GM12878 (cell line): ENCODE data around the gene PPP1R15A. TPM values are rescaled to one million over a fixed set of nuclear protein-coding genes. Genes with fewer than 3 reads are reported as not detected.

Source experiments
- EGR1 ChIP-seq, 2 experiments: IDR thresholded peaks; 1 replicate in 1 of 2; 2 replicates in 1 of 2; pipeline ENCODE4 v1.6.1; 2011 to 2012; ENCODE audit warnings: low read depth in 2 of 2, low read length in 2 of 2, borderline replicate concordance in 1 of 2, mild to moderate bottlenecking in 1 of 2, moderate library complexity in 1 of 2
- NFXL1 ChIP-seq: fragments of 450-650 bp; IDR thresholded peaks from 2 replicates; pipeline ENCODE4 v1.6.1; 2017; ENCODE audit warnings: antibody characterized with exemption, mild to moderate bottlenecking, borderline replicate concordance
- PBX3 ChIP-seq: IDR thresholded peaks from 2 replicates; pipeline ENCODE4 v1.6.1; 2011; ENCODE audit warnings: mild to moderate bottlenecking, low read depth, low read length, moderate library complexity; ENCODE audit not compliant: insufficient replicate concordance
- POLR2A ChIP-seq: IDR thresholded peaks from 2 replicates; pipeline ENCODE4 v1.6.1; 2011; ENCODE audit warnings: low read depth, mild to moderate bottlenecking, low read length
- POLR2AphosphoS2 ChIP-seq: IDR thresholded peaks from 2 replicates; pipeline ENCODE4 v1.6.1; 2011; ENCODE audit warnings: low read depth, mild to moderate bottlenecking, low read length, improper control_type of control experiment, moderate library complexity
- POLR2AphosphoS5 ChIP-seq: IDR thresholded peaks from 2 replicates; pipeline ENCODE4 v1.6.1; 2011; ENCODE audit warnings: mild to moderate bottlenecking, low read length, inconsistent platforms
- SREBF1 ChIP-seq: IDR thresholded peaks from 2 replicates; pipeline ENCODE4 v1.6.1; 2012; ENCODE audit warnings: mild to moderate bottlenecking, low read length
- SRF ChIP-seq, 2 experiments: IDR thresholded peaks; 2 replicates each; pipeline ENCODE4 v1.6.1; 2011; ENCODE audit warnings: low read depth in 2 of 2, low read length in 2 of 2, mild to moderate bottlenecking in 1 of 2, moderate library complexity in 1 of 2
- TBL1XR1 ChIP-seq: IDR thresholded peaks from 2 replicates; pipeline ENCODE4 v1.6.1; 2012; ENCODE audit warnings: low read depth, low read length, improper control_type of control experiment
- YY1 ChIP-seq: IDR thresholded peaks from 2 replicates; pipeline ENCODE4 v1.6.1; 2011; ENCODE audit warnings: low read depth, mild to moderate bottlenecking, low read length
- ZBTB4 ChIP-seq: fragments of 450-650 bp; formaldehyde crosslinking; IDR thresholded peaks from 2 replicates; pipeline ENCODE4 v1.4.0; 2022; ENCODE audit warnings: mild to moderate bottlenecking, moderate library complexity
- polyA plus RNA-seq, 11 experiments: library from polyadenylated mRNA; depleted of rRNA in 4 of 11; unstranded in 6 of 11; stranded (reverse) in 5 of 11; fragments of >200 nt; fragmentation: Nextera tagmentation in 4 of 11; fragmentation: Illumina TruSeq in 1 of 11; extraction: Ambion mirVana in 4 of 11; extraction: Trizol in 1 of 11; gene quantifications; 1 replicate in 1 of 11; 2 replicates in 10 of 11; pipeline versions ENCODE4 v1.2.1 to v1.2.3, GENCODE V29; 2011 to 2016; ENCODE audit warnings: inconsistent platforms in 2 of 11, missing spikeins in 2 of 11, low read depth in 1 of 11
- total RNA-seq, 4 experiments: library from RNA; depleted of rRNA in 3 of 4; stranded (reverse); fragments of >200 nt in 3 of 4; fragmentation: Illumina TruSeq in 1 of 4; extraction: Trizol in 1 of 4; gene quantifications; 2 replicates each; pipeline versions ENCODE4 v1.2.1 to v1.2.3, GENCODE V29; 2013 to 2021

The PPP1R15A gene
- total and polyA plus RNA-seq, 10 of the 15 experiments (the other 5 are each of a cell fraction or from before 2014, with no cell fraction given) = 0.68 to 50.8 (median 27.7) TPM

- TF ChIP-seq ZBTB4 (CRISPR knock-in tag) (0 out of 2 replicates have a peak, but pooled peaks have one; percentile 29), SREBF1 (no peak), POLR2A (peak; percentile 50), POLR2AphosphoS5 (peak; percentile 25; the same call in 1 of the 2 replicates), EGR1 (IDR thresholded peaks at IDR 0.05; ENCODE audit: borderline replicate concordance in 1 of 2, low read depth in 2 of 2, low read length in 2 of 2) (0 out of 3 replicates have a peak, but pooled peaks of 1 of the 2 experiments have one; percentile 11), NFXL1 (no peak), POLR2AphosphoS2 (peak; percentile 65; the same call in 1 of the 2 replicates), YY1 (peak; percentile 4; the same call in 1 of the 2 replicates), PBX3 (no peak), TBL1XR1 (no peak), SRF (IDR thresholded peaks at IDR 0.05; ENCODE audit: low read depth in 2 of 2, low read length in 2 of 2) (peak in 1 of 2 experiments; percentile 60; a peak in 2 of 4 replicates)
These were observed 2.3 kb downstream of the PPP1R15A start (continued) for GRCh38 chr19:48874303-48875135.
